HCT116 (cell line): ENCODE measurements around the gene RNASE9. TPM values are rescaled to one million over a fixed set of nuclear protein-coding genes. Genes with fewer than 3 reads are reported as not detected.
A peak's percentile ranks its signal among the peaks of the same experiment; 100 is the strongest.

Experiments used
- ATAC-seq: fragments of 200-7000 bp; cut with Tn5 transposase; 2 replicates; pipeline ENCODE4 v1.9.1; 2020; ENCODE audit warnings: mild to moderate bottlenecking, moderate library complexity
- BruUV-seq: library from RNA; stranded (reverse); fragments of 400-500 nt; replicated peaks from 2 replicates; lab custom pipeline; 2021; lab: Mats Ljungman, UMichigan
- CTCF ChIA-PET: fragments of 300-600 bp; sonication (Branson Sonifier 250); formaldehyde crosslinking; loops from one replicate; lab custom pipeline; 2021; ENCODE audit warnings: antibody characterized with exemption; lab: Charles Lee
- POLR2A ChIA-PET: fragments of 300-600, 350-600 bp; sonication (Branson Sonifier 250); formaldehyde crosslinking; loops from one replicate; lab custom pipeline; 2021; ENCODE audit warnings: antibody characterized with exemption; lab: Charles Lee
- RAD21 ChIA-PET, 2 experiments: fragments of 300-600 bp; sonication (Branson Sonifier 250); formaldehyde crosslinking; loops; one replicate each; lab custom pipeline; 2023; ENCODE audit warnings: low total read pairs in 2 of 2; ENCODE audit not compliant: uncharacterized antibody in 2 of 2, unreplicated experiment in 2 of 2, low non-redundant PET in 1 of 2; lab: Charles Lee
- DNase-seq: peaks from one replicate; pipeline ENCODE4 v3.0.0-alpha.2; 2010; ENCODE audit warnings: low read depth, low spot score
- H2AFZ ChIP-seq: fragments of 200-600 bp; shearing (Covaris generic), sonication (generic); 2 replicates; pipeline ENCODE4 v1.6.1; 2017; ENCODE audit warnings: low read depth, mixed run types, mixed read lengths, antibody characterized with exemption, low read length; ENCODE audit not compliant: poor library complexity, severe bottlenecking
- H3K27ac ChIP-seq: 2 replicates; pipeline ENCODE4 v1.5.1; 2012; ENCODE audit warnings: low read depth, low read length
- H3K27me3 ChIP-seq: fragments of 200-600 bp; sonication (generic); 2 replicates; pipeline ENCODE4 v1.6.1; 2016; ENCODE audit warnings: mixed run types, low read length, mixed read lengths; ENCODE audit not compliant: insufficient read depth
- H3K36me3 ChIP-seq, 2 experiments: fragments of 200-500 bp in 1 of 2; fragments of 200-600 bp in 1 of 2; sonication (Bioruptor generic) in 1 of 2; sonication (generic) in 1 of 2; 2 replicates each; pipeline versions ENCODE4 v1.5.1 to v1.6.1; 2014 to 2016; ENCODE audit warnings: low read length in 2 of 2, inconsistent platforms in 1 of 2, mixed read lengths in 1 of 2, mixed run types in 1 of 2; ENCODE audit not compliant: insufficient read depth in 2 of 2, control insufficient read depth in 1 of 2
- H3K4me1 ChIP-seq, 2 experiments: fragments of 200-600 bp in 1 of 2; sonication (generic) in 1 of 2; 2 replicates each; pipeline versions ENCODE4 v1.5.1 to v1.6.1; 2012 to 2017; ENCODE audit warnings: low read length in 2 of 2, inconsistent platforms in 1 of 2, mild to moderate bottlenecking in 1 of 2, mixed read lengths in 1 of 2, mixed run types in 1 of 2, moderate library complexity in 1 of 2; ENCODE audit not compliant: insufficient read depth in 2 of 2, control insufficient read depth in 1 of 2
- H3K4me2 ChIP-seq: fragments of 200-600 bp; sonication (generic); 2 replicates; pipeline ENCODE4 v1.6.1; 2017; ENCODE audit warnings: mixed run types, low read length, mixed read lengths
- H3K4me3 ChIP-seq, 2 experiments: fragments of 200-600 bp in 1 of 2; sonication (generic) in 1 of 2; replicated peaks in 1 of 2; 2 replicates each; pipeline ENCODE4 v1.5.1; 2011 to 2016; ENCODE audit warnings: low read length in 2 of 2, control low read depth in 1 of 2, low read depth in 1 of 2, mild to moderate bottlenecking in 1 of 2, mixed read lengths in 1 of 2, mixed run types in 1 of 2
- H3K79me2 ChIP-seq: fragments of 200-600 bp; sonication (generic); 2 replicates; pipeline ENCODE4 v1.6.1; 2017; ENCODE audit warnings: mild to moderate bottlenecking, mixed run types, low read length, moderate library complexity, mixed read lengths; ENCODE audit not compliant: insufficient read depth
- H3K9ac ChIP-seq: fragments of 200-600 bp; sonication (generic); 2 replicates; pipeline ENCODE4 v1.6.1; 2016; ENCODE audit warnings: low read length, mixed read lengths
- H3K9me2 ChIP-seq: fragments of 200-600 bp; sonication (generic), shearing (Covaris generic); 2 replicates; pipeline ENCODE4 v1.6.1; 2017; ENCODE audit warnings: mixed run types, mild to moderate bottlenecking, moderate library complexity; ENCODE audit not compliant: insufficient read depth
- H3K9me3 ChIP-seq, 2 experiments: fragments of 200-500 bp in 1 of 2; fragments of 200-600 bp in 1 of 2; sonication (Bioruptor generic) in 1 of 2; sonication (generic) in 1 of 2; 2 replicates each; pipeline ENCODE4 v1.6.1; 2014 to 2017; ENCODE audit warnings: low read length in 2 of 2, mixed read lengths in 2 of 2, inconsistent platforms in 1 of 2, low read depth in 1 of 2, mild to moderate bottlenecking in 1 of 2, mixed run types in 1 of 2, moderate library complexity in 1 of 2; ENCODE audit not compliant: control insufficient read depth in 1 of 2, insufficient read depth in 1 of 2
- H4K20me1 ChIP-seq: fragments of 200-600 bp; sonication (generic), shearing (Covaris generic); 2 replicates; pipeline ENCODE4 v1.6.1; 2017; ENCODE audit warnings: mixed run types, mild to moderate bottlenecking, moderate library complexity; ENCODE audit not compliant: insufficient read depth
- ELF1 ChIP-seq: IDR thresholded peaks from 2 replicates; pipeline ENCODE4 v1.6.1; 2012; ENCODE audit warnings: low read depth, borderline replicate concordance
- EZH2 ChIP-seq: fragments of 200-600 bp; sonication (generic); IDR thresholded peaks from 2 replicates; pipeline ENCODE4 v1.6.1; 2017; ENCODE audit warnings: antibody characterized with exemption, mixed run types
- FOSL1 ChIP-seq: IDR thresholded peaks from 2 replicates; pipeline ENCODE4 v1.6.1; 2012; ENCODE audit warnings: low read depth
- MAX ChIP-seq: IDR thresholded peaks from 2 replicates; pipeline ENCODE4 v1.6.1; 2012
- POLR2A ChIP-seq: IDR thresholded peaks from 2 replicates; pipeline ENCODE4 v1.7.0; 2011; ENCODE audit warnings: borderline replicate concordance; ENCODE audit not compliant: insufficient read depth, insufficient read length; ENCODE audit errors: extremely low read depth
- SIN3A ChIP-seq: IDR thresholded peaks from 2 replicates; pipeline ENCODE4 v1.6.1; 2012; ENCODE audit warnings: low read depth
- SRF ChIP-seq: IDR thresholded peaks from 2 replicates; pipeline ENCODE4 v1.6.1; 2012; ENCODE audit warnings: low read depth
- YY1 ChIP-seq: IDR thresholded peaks from 2 replicates; pipeline ENCODE4 v1.6.1; 2011; ENCODE audit warnings: low read length, low read depth, moderate library complexity, mild to moderate bottlenecking; ENCODE audit not compliant: insufficient replicate concordance; ENCODE audit errors: extremely low read depth
- ZBTB33 ChIP-seq: IDR thresholded peaks from 2 replicates; pipeline ENCODE4 v1.6.1; 2011; ENCODE audit warnings: mild to moderate bottlenecking, low read length, moderate library complexity; ENCODE audit not compliant: insufficient replicate concordance; ENCODE audit errors: extremely low read depth
- intact Hi-C: fragments of 100-400 bp; cut with micrococcal nuclease; formaldehyde crosslinking; loops from 2 replicates; pipeline ENCODE4 v1.10.0; 2022
- total RNA-seq: library from RNA; stranded (reverse); gene quantifications from one replicate; pipeline ENCODE4 v1.2.1, GENCODE V29; 2021; ENCODE audit not compliant: unreplicated experiment

Gene RNASE9
- total RNA-seq, 1 experiment from 2014 or later: not detected

GRCh38 chr14:20608383-20609110, 47.7 kb upstream of the RNASE9 start:
- H3K4me2 ChIP-seq: peak overlapping the region; percentile 87; the same call in 1 of the 2 replicates
- POLR2A ChIA-PET: interaction anchor here (1.0 to 1.6 kb wide), 4 partner anchors 9 to 267 kb away, joined by 3 to 7 read pairs (median 4); partner anchors contain the start of gene PARP2
- H3K27me3 ChIP-seq: no peaks in the 10 kb centered on the region
- no peaks in the 10 kb centered on the region for H3K79me2 ChIP-seq
- intact Hi-C loops: loop anchor here (1.0 to 5.0 kb wide), 6 partner anchors 75 to 195 kb away; partner anchors contain the start of genes APEX1, PNP and TEP1
- TF ChIP-seq ELF1 (no peak), POLR2A (no peak), SRF (no peak), YY1 (no peak), FOSL1 (no peak), EZH2 (no peak), MAX (no peak), ZBTB33 (no peak), SIN3A (no peak)
- H3K27ac ChIP-seq: no peak overlapping the region
- no TSS peak for BruUV-seq
- H2AFZ ChIP-seq: no peak overlapping the region
- no peaks in the 10 kb centered on the region for H3K36me3 ChIP-seq
- RAD21 ChIA-PET: interaction anchor here in 1 of 2 experiments (0.6 to 0.9 kb wide), 2 partner anchors 78 to 274 kb away, joined by 3 read pairs; no protein-coding TSS in a partner anchor
- DNase-seq: no peak
- no peaks in the 10 kb centered on the region for H4K20me1 ChIP-seq
- no peak overlapping the region for H3K4me3 ChIP-seq
- no peak for ATAC-seq
- no peaks in the 10 kb centered on the region for H3K9me2 ChIP-seq
- no peaks in the 10 kb centered on the region for H3K9me3 ChIP-seq
- no peak overlapping the region for H3K9ac ChIP-seq
- H3K4me1 ChIP-seq: peaks cover 5 to 23% of the 10 kb centered on the region in 2 experiments; a peak in 3 of 4 replicates
- CTCF ChIA-PET: interaction anchor here (1.0 to 5.6 kb wide), 8 partner anchors 75 to 281 kb away, joined by 3 to 32 read pairs (median 8); partner anchors contain the start of genes PARP2, PIP4P1 and RNASE4
